SW 1271 (cell line): Measurements from ENCODE around the gene REEP2.

Source experiments
- DNase-seq, 2 experiments: peaks; one replicate each; lab custom pipeline; 2025; lab: John Stamatoyannopoulos, UW

Gene REEP2

DNA sequence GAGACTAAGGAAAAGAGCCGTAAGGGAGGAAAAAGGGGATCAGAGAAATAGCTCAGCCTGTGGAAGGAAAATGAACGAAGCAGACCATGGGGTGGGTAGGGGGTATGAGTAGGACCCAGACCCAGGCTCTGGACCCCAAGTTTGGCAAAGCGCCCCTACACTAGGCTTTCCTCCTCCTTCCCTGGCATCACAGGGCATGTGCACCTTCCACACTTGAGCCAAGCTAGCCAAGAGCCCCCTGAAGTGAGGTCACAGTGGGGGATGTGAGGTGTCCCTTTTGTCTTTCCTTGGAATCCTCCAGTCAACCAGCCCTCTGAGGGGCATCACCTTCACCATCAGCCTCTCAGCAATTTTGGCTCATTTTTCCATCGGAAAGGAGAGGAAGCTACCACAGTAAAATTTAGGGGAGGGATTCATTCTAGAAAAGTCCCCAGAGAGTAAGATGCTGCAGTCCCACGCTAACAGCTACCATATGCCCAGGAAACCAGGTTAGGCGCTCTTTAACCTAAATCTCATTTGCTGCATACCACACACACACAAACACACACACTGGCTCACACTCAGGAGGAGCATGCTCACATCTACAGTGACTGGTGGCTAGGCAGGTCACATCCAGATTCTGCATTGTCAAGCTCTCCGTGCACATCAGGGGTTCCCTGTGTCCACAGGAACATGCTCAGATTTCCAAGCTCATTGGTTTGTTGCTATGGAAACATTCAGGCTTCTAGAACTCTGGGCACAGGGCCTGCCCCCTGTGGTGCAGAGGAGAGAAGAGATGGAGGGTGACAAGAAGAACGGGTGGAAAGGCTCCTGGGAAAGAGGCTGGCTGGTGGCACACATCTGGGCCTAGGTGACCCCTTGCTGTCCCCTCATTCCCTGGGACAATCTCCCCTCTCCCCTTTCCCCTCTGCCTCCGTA is 9.9 kb downstream of the REEP2 start:
- DNase-seq: peak in 1 of 2 experiments; percentile 25

DNA sequence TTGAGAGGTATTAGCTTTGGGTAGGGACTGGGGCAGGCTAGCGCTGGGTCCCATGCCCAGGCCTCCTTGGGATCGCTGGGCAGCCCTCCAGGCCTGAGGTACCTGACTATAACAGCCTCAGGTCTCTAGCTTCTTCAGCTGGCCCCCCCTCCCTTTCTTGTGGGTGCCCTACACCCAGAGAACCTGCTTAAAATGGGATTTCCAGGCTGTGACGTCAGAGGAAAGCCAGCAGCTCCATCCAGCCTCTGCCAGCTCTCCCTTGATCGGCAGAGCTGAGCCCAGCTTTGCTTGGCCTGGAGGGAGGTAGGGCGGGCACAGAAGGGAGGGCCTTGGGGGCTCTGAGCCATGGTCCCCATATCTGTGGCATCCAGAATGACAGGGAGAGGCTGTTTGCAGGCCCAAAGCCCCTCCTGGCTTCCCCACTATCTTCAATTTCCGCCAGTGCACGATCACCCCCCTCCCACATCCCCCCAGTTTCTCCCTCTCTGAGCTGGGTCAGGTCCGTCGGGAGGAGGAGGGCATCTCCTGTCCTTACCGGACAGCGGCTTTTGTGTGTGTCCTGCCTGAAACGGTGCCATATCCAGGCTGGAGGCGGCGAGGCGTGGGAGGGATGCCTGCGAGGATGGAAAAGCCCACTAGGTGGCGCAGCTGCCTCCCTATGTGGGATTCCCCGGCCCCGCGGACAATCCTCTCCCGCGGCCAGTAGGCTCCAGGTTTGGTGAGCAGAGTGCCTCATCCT is 10.8 kb downstream of the REEP2 start:
- peak; percentile 76 to 83 for DNase-seq

DNA sequence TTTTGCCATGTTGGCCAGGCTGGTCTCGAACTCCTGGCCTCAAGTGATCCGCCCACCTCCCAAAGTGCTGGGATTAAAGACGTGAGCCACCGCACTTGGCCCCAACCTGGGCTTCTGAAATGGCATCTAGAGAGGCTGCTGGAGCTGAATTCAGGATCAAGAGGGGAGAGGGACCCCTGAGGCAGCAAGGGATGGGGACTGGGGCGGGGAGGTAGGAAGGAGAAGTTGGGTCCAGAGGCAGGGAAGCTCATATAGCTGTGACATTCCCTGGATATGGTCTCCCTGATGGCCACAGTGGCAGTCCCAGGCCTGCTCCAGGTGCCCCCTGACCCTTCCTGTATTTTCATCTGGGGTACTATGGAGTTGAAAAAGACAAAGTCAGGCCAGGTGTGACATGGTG is 12.1 kb downstream of the REEP2 start:
- DNase-seq: no peak

DNA sequence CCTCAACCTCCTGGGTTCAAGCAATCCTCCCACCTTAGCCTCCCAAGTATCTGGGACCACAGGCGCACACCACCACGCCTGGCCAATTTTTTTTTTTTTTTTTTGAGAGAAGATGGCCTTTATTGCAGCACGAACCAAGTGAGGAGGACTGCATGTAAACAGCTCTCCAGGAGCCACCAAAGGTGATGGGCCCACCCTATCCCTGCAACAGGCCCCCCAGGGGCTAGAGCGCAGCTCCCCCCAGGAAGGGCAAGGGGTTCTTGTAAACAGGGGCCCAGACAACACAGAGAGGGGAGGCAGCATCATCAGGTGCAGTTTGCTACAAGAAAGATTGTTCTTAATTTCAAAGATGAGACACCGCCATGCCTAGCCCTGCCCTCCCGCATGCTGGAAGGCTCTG is 13.9 kb downstream of the REEP2 start:
- DNase-seq: no peak

DNA sequence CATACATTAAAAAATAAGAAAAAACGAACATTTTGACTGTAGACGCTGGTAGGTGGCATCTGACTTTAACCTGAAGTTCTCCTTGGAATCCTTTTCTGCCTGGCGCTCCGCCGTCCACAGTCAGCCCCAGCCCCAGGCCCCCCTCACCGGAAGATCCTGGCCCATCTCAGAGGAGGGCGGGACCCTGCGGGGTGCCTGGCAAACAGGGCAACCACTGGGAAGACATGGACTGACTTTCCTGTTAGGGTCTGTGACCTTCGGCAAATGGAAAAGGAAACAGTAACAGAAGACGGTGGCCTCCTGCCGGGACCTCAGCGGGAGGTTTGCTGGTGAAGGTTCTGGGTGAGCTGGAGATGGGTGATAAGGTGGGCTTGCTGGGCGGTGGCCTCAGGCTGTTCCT is 14.7 kb downstream of the REEP2 start:
- no peak for DNase-seq

DNA sequence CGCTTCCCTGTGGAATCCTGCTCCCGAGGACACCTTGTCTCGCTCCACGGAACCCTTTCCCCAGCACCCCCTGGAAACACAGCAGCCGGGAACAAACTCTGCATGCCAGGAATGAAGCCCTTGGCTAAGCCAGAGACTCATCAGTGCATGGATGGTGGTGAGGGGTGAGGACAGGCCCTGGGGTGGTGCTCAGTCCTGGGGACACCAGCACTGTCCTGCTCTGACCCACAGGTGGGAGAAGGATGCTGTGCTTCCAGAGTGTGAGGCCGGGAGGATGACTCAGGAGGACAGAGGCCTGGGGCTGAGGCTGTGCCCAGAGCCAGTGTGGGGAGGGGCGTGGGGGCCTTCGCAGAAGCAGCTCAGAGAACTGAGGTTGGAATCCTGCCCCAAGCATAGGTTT is 15.3 kb downstream of the REEP2 start:
- DNase-seq: no peak

DNA sequence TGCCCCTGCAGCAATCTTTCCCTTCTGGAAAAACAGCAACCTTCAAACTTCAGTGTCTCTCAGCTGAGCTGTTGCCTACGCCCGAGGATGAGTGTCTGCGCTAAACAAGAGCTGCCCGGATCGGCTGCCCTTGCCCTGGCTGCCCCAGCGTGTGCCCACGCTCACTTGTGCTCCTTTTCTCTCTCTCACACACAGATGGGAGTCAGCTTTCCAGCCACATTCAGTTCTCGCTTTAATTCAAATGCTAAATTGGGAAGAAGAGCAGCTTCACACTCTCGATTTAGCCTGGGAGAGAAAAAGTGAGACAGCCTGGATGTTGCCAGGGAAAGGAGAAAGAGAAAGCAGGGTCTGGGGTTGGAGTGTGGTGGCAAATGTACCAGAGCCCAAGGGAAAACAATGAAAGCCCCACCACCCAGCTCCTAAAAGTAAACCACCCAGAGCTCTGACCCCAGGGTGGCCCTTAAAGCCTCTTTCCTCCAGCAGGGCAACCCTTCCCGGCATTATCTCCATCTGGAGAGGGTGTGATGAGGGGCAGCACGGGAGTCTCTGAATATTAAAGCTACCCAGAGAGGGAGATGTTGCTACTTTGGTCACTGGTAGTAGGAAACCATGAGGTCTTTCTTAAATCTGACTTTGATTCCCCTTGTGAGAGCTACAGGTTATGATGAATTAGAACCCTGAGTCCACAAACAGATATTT is 16.5 kb downstream of the REEP2 start:
- no peak for DNase-seq

DNA sequence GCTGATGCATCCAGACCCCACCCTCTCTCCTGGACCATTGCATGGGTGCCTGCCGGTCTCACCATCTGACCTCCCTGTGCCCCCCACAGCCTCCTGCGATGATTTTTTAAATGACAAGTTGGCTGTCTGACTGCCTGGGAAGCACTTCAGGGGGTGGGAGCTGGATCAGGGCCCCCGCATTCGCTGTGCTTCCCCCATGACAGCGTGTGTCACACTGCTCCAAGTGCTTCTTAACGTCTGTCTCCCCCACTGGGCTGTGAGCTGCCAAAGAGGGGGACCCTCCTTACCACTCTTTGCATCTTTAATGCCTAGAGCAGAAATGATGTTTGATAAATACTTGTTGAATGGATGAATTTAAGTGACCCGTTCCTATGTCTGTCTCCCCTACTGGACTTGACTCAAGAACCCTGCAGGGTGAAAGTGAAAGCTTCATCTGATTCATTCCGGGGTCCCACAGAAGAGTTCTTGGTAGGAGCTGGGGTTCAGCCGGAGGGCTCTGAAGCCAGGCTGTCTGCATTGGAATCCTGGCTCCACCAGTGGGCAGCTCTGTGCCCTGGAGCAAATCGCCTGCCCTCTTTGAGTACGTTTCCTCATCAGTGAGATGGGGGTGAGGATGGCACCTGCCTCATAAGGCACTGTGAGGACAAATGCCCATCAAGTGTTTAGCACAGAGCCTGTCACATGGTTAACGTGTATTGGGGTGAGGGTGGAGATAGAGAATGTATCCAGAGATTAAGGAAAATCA is 18.8 kb downstream of the REEP2 start:
- DNase-seq: no peak

DNA sequence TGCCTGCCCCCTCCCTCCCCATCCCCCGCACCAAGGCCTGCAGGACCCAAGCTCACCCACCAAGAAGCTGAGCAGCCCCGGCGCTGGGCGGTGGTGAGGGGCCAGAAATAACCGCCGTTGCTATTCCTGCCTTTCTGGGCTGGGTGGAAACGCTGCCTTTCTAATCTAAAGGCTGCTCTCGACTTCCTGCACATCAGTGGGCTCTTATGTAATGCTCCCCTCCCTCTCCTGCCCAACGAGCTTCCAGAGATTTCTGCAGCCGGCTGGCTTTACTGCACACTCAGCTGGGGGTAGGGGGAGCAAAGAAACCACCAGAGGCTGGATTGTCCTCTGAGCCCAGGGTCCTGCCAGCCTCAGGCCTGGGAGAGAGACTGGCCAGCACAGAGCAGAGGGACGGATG is 19.5 kb downstream of the REEP2 start:
- DNase-seq: no peak

DNA sequence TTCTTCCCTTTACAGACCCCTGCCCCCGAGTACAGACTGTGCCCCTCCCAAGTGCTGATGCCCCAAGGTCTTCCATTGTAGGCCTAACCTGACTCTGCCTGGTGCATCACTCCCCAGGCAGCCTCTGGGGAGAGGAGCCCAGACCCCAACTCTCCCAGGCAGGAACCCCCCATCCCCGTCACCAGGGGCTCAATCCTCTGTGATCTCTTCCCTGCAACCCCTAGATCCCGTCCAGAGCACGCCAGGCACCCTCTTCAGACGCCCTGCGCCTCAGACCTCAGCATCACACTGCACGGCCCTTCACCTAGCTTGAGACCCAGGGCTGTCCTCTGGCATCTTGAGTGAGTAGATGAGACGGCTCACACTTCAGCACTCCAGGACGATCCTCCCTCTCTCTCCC is 20.0 kb downstream of the REEP2 start:
- DNase-seq: no peak

DNA sequence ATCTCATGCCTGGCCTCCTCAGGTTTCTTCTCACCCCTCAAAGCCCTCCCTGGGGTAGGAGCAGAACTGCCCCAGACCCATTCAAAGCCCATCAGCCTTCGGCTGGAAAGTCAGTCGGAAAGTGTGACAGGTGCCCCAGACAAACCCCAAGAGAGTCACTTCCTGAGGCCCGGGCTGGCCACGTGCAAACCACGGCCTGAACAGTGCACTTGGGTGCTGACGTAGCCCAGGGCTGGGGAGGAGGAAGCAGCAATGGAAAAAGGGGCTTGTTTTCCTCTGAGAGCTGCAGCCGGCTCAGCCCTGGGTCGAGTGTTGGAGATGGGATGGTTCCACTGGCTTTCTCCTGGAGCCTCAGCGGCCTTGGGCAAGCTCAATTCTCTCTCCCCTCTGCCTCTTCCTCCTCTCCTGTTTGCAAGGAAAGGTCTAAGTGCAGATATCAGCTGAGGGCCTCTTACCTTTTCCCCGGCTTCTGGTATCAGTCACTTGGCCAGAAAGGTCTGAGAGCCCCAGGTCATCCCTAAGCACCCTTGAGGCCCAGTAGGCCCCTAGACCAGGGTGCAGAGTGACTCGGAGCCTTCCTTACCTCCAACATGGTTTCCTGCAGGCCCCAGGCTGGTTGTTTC is 20.6 kb downstream of the REEP2 start:
- DNase-seq: no peak

DNA sequence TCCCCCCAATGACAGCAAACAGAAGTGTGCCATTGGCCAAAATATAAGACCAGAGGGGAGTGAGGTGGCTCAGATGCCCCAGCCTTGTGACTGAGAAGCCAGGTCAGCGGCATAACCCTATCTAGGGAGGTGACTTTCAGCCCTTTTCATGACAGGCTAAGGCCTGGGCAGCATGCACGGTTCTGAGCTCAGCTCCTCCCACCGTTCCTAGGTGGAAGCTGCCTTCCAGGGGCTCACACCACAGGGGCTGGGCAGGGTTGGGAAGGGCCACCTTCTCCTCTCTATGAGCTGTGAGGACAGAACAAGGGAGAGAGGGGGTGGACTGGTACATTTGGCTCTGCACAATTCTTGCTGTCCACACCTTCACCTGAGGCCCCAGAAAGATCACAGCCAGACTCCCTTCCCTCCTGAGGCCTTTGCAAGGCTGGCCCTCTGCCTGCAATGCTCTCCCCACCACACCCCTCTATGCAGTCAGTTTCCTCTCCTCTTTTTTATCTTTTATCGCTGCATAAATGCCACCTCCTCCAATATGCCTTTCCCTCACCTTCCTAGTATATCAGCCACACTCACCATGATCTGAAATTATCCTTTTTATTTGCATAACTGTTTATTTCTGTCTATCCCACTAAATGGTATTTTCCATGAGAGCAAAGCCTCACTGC is 21.3 kb downstream of the REEP2 start:
- no peak for DNase-seq

DNA sequence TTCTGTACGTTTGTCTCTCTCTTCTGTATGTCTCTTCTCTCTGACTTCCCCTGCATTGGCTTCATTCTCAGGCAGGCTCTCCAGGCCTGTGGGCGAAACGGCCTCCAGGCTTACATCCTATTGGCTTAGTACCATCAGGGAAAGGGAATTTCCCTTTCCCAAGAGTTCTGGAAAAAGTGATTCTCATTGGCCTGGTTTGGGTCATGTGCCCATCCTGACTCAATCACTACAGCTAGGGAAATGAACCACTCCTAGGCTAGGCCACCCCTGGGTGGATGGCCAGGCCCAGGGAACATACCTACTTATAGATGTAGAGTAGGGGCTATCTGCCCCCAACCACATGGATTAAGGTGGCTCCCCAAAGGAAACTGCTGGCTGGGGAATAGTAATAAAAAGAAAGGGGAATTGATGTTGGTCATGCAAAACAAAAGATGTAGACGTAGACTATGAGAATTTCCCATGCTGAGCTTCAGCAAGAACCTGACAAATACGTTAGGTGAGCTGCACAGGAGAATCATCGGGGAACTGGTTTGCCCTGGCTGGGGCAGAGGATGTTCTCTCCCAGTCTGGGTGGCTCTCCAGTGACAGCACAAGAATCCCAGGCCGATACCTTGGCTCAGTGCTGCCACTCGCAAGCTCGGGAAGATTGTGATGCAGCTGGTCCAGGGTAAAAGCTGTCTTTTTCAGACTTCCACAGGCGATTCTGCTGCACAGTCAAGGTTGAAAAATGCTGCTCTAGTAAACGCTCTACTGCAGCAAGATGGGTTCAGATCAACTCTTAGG is 22.7 kb downstream of the REEP2 start:
- peak in 1 of 2 experiments; percentile 15 for DNase-seq

DNA sequence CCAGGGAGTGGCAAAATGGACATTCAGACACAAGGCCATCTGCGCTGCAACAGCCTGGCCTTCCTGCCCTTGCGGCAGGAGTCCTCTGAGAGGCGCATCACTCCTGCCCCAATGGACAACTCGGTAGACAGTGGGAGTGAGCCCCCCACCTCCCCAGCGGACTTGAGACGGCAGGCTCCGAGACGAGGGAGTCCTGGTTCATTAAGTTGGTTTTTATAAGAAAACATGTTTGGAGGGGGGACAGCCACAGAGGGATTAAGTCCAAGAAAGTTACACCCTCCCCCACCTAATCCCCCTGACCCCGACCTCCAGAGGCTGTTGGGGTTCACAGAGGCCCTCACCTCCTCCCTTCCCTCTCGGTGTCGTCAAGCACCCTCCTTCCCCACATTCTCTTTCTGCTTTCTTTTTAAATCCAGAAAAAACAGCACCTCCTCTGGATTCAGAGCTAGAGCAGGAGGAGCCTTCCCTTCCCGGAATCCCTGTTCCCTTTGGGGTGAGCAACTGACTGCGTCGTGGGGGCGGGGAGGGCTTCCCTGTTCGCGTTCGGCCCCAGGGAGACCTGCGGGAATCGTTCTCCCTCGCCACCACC is 24.7 kb downstream of the REEP2 start:
- no peak for DNase-seq

DNA sequence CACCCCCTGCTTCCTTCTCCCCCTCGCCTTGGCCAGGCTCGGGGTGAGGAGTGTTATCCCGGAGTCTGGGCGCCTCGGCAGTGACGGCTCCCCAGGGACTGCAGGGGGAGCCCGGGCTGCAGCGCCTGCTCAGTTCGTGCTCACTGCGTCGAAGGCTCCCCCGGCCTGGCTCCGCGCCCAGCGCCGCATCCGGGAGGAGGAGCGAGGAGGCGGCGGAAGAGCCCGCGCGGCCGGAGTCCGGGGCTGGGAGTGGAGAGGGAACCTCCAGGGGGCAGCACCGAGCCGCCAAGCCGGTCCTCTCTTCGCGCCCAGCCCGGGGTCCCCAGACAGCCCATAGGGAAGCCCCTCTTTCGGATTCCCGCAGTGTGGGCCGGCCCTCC is 25.1 kb downstream of the REEP2 start:
- peak; percentile 90 to 91 for DNase-seq

DNA sequence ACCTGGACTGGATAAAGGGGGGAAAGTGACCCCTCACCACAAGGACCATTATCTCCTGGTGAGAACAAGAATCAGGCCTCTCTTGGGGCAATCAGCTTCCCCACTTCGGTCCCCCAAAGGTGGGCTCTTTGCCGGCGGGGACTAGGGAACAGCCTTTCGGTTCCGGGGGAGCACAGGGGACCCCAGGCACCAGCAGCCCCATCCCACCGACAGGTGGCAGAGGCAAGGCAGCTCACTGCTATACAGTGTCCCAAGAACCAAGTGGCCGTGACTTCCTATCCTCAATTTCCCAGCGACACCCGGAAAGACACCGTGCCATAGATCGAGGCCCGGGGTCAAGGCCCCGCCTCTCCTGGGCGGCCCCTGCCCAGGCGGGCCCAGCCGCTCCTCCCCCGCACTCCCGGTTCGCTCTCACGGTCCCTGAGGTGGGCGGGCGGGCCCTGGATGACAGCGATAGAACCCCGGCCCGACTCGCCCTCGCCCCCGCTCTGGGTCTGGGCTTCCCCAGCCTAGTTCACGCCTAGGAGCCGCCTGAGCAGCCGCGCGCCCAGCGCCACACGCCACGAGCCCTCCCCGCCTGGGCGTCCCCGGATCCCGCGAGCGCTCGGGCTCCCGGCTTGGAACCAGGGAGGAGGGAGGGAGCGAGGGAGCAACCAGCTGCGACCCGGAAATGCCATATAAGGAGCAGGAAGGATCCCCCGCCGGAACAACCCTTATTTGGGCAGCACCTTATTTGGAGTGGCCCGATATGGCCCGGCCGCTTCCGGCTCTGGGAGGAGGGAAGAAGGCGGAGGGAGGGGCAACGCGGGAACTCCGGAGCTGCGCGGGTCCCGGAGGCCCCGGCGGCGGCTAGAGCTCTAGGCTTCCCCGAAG is 25.8 kb downstream of the REEP2 start:
- peak; percentile 97 to 98 for DNase-seq

DNA sequence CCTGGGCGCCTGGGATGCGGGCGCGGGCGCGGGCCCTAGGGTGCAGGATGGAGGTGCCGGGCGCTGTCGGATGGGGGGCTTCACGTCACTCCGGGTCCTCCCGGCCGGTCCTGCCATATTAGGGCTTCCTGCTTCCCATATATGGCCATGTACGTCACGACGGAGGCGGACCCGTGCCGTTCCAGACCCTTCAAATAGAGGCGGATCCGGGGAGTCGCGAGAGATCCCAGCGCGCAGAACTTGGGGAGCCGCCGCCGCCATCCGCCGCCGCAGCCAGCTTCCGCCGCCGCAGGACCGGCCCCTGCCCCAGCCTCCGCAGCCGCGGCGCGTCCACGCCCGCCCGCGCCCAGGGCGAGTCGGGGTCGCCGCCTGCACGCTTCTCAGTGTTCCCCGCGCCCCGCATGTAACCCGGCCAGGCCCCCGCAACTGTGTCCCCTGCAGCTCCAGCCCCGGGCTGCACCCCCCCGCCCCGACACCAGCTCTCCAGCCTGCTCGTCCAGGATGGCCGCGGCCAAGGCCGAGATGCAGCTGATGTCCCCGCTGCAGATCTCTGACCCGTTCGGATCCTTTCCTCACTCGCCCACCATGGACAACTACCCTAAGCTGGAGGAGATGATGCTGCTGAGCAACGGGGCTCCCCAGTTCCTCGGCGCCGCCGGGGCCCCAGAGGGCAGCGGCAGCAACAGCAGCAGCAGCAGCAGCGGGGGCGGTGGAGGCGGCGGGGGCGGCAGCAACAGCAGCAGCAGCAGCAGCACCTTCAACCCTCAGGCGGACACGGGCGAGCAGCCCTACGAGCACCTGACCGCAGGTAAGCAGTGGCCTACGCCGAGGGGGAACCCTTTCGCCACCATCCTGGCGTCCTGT is 26.6 kb downstream of the REEP2 start, which contains the start of gene EGR1:
Gene EGR1, plus strand, starts transcription at position 219 of the 864 bp plus-strand sequence. Its CDS starts 283 bp downstream, at position 502.
- peak; percentile 83 to 95 for DNase-seq
